HepG2 (cell line): Measurements from ENCODE around the gene NAV2. TPM values are rescaled to one million over a fixed set of nuclear protein-coding genes. Genes with fewer than 3 reads are reported as not detected.
A peak's percentile ranks its signal among the peaks of the same experiment; 100 is the strongest.

Experiments
- ATF2 ChIP-seq: sonication (generic); formaldehyde crosslinking; IDR thresholded peaks from 2 replicates; pipeline ENCODE4 v1.4.0; 2020; ENCODE audit warnings: missing genetic modification reagents
- DNMT1 ChIP-seq: sonication (generic); formaldehyde crosslinking; IDR thresholded peaks from 2 replicates; pipeline ENCODE4 v1.5.1; 2020; ENCODE audit warnings: mild to moderate bottlenecking, missing genetic modification reagents
- E2F2 ChIP-seq: sonication (generic); formaldehyde crosslinking; IDR thresholded peaks from 2 replicates; pipeline ENCODE4 v1.4.0; 2020; ENCODE audit warnings: missing genetic modification reagents, borderline replicate concordance
- FOSL1 ChIP-seq: sonication (generic); formaldehyde crosslinking; IDR thresholded peaks from 2 replicates; pipeline ENCODE4 v1.9.0; 2021; ENCODE audit warnings: missing genetic modification reagents, borderline replicate concordance
- RBAK ChIP-seq: sonication (generic); formaldehyde crosslinking; IDR thresholded peaks from 2 replicates; pipeline ENCODE4 v1.5.1; 2020; ENCODE audit warnings: mild to moderate bottlenecking, missing genetic modification reagents
- RFX5 ChIP-seq: IDR thresholded peaks from 2 replicates; pipeline ENCODE4 v1.6.1; 2011; ENCODE audit warnings: low read depth, low read length, improper control_type of control experiment
- RORA ChIP-seq: sonication (generic); formaldehyde crosslinking; IDR thresholded peaks from 2 replicates; pipeline ENCODE4 v1.5.0; 2020; ENCODE audit warnings: mild to moderate bottlenecking, missing genetic modification reagents, moderate library complexity
- SRY ChIP-seq: sonication (generic); formaldehyde crosslinking; IDR thresholded peaks from 2 replicates; pipeline ENCODE4 v1.8.0; 2022; ENCODE audit warnings: mild to moderate bottlenecking, missing genetic modification reagents
- TCF7L2 ChIP-seq: IDR thresholded peaks from 2 replicates; pipeline ENCODE4 v1.6.1; 2011; ENCODE audit warnings: mild to moderate bottlenecking, low read depth, low read length, moderate library complexity
- ZNF318 ChIP-seq: sonication (generic); formaldehyde crosslinking; IDR thresholded peaks from 2 replicates; pipeline ENCODE4 v1.4.0; 2020; ENCODE audit warnings: mild to moderate bottlenecking, missing genetic modification reagents
- ZNF446 ChIP-seq: sonication (generic); formaldehyde crosslinking; IDR thresholded peaks from 2 replicates; pipeline ENCODE4 v1.5.0; 2020; ENCODE audit warnings: mild to moderate bottlenecking, missing genetic modification reagents
- ZNF605 ChIP-seq: sonication (generic); formaldehyde crosslinking; IDR thresholded peaks from 2 replicates; pipeline ENCODE4 v1.8.0; 2022; ENCODE audit warnings: mild to moderate bottlenecking, missing genetic modification reagents
- ZNF615 ChIP-seq: sonication (generic); formaldehyde crosslinking; IDR thresholded peaks from 2 replicates; pipeline ENCODE4 v1.5.0; 2020; ENCODE audit warnings: mild to moderate bottlenecking, missing genetic modification reagents, borderline replicate concordance
- ZNF670 ChIP-seq: sonication (generic); formaldehyde crosslinking; IDR thresholded peaks from 2 replicates; pipeline ENCODE4 v1.8.0; 2022; ENCODE audit warnings: mild to moderate bottlenecking, missing genetic modification reagents, borderline replicate concordance
- ZNF879 ChIP-seq: sonication (generic); formaldehyde crosslinking; IDR thresholded peaks from 2 replicates; pipeline ENCODE4 v1.8.1; 2023; ENCODE audit warnings: missing genetic modification reagents
- polyA plus RNA-seq, 8 experiments: library from polyadenylated mRNA; depleted of rRNA in 3 of 8; stranded (reverse) in 7 of 8; unstranded in 1 of 8; fragments of >200 nt; fragmentation: Illumina TruSeq in 4 of 8; extraction: Trizol in 4 of 8; gene quantifications; 2 replicates each; pipeline versions ENCODE4 v1.2.1 to v1.2.3, GENCODE V29; 2011 to 2016; ENCODE audit warnings: low read depth in 4 of 8, missing spikeins in 1 of 8, mixed read lengths in 1 of 8; ENCODE audit not compliant: insufficient read depth in 1 of 8
- total RNA-seq, 5 experiments: library from RNA; depleted of rRNA; stranded (reverse); fragments of >200 nt; fragmentation: Illumina TruSeq; extraction: Trizol; gene quantifications; 2 replicates each; pipeline ENCODE4 v1.2.3, GENCODE V29; 2016; ENCODE audit warnings: low read depth in 1 of 5
- TF ChIP-seq, protein P1 (sequence below): sonication (generic); formaldehyde crosslinking; IDR thresholded peaks from 2 replicates; pipeline ENCODE4 v1.4.0; 2020; ENCODE audit warnings: mild to moderate bottlenecking, missing genetic modification reagents
- TF ChIP-seq, protein P2 (sequence below): sonication (generic); formaldehyde crosslinking; IDR thresholded peaks from 2 replicates; pipeline ENCODE4 v1.5.0; 2020; ENCODE audit warnings: missing genetic modification reagents, mild to moderate bottlenecking, borderline replicate concordance

NAV2 gene
- total and polyA plus RNA-seq, 2 of the 13 experiments (the other 11 are each of a cell fraction or from before 2014, with no cell fraction given), result 9.3 to 34.6 TPM

- TF ChIP-seq ATF2 (CRISPR knock-in tag) (no peak), E2F2 (CRISPR knock-in tag) (no peak), ZNF879 (CRISPR knock-in tag) (no peak), DNMT1 (no peak), ZNF670 (CRISPR knock-in tag) (no peak), RBAK (peak; percentile 70), ZNF605 (CRISPR knock-in tag) (peak; percentile 74), RORA (CRISPR knock-in tag) (no peak), TCF7L2 (no peak), FOSL1 (CRISPR knock-in tag) (no peak), ZNF318 (CRISPR knock-in tag) (no peak), ZNF446 (CRISPR knock-in tag) (no peak), SRY (CRISPR knock-in tag) (peak; percentile 55; the same call in 1 of the 2 replicates), ZNF615 (CRISPR knock-in tag) (no peak), RFX5 (no peak)
- TF ChIP-seq, protein P1, sequence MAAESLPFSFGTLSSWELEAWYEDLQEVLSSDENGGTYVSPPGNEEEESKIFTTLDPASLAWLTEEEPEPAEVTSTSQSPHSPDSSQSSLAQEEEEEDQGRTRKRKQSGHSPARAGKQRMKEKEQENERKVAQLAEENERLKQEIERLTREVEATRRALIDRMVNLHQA (CRISPR knock-in tag), result no peak
- TF ChIP-seq, protein P2, sequence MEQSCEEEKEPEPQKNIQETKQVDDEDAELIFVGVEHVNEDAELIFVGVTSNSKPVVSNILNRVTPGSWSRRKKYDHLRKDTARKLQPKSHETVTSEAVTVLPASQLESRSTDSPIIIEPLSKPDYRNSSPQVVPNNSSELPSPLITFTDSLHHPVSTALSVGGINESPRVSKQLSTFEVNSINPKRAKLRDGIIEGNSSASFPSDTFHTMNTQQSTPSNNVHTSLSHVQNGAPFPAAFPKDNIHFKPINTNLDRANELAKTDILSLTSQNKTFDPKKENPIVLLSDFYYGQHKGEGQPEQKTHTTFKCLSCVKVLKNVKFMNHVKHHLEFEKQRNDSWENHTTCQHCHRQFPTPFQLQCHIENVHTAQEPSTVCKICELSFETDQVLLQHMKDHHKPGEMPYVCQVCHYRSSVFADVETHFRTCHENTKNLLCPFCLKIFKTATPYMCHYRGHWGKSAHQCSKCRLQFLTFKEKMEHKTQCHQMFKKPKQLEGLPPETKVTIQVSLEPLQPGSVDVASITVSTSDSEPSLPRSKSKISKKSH (CRISPR knock-in tag), result no peak
Observed at GRCh38 chr11:19976281-19976941, 263.8 kb downstream of the NAV2 start (continued).
